Jurkat, Clone E6-1 (cell line): ENCODE results near the gene MRPL38.
A peak's percentile ranks its signal among the peaks of the same experiment; 100 is the strongest.

Experiments used
- DNase-seq: peaks from one replicate; pipeline ENCODE4 v3.0.0-alpha.2; 2011; ENCODE audit warnings: low read depth, low spot score
- H3K4me3 ChIP-seq: 2 replicates; pipeline ENCODE4 v1.5.1; 2011; ENCODE audit warnings: mild to moderate bottlenecking, low read length, control low read depth, moderate library complexity

MRPL38 gene

DNA sequence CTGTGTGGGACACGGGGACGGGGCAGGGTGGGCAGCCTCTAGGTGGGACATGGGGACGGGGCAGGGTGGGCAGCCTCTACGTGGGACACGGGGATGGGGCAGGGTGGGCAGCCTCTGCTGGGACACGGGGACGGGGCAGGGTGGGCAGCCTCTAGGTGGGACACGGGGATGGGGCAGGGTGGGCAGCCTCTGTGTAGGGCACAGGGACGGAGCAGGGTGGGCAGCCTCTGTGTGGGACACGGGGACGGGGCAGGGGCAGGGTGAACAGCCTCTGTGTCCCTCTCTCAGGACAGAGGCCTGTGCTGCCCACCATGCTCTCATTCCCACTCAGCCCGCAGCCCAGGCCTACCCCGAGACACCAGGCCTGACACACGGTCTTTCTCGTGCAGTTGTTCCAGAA is 16.9 kb upstream of the MRPL38 start:
- DNase-seq = no peak

GRCh38 chr17:75920045-75920560 is 15.4 kb upstream of the MRPL38 start:
- no peak overlapping the region for H3K4me3 ChIP-seq
- no peak for DNase-seq

More for the DNA sequence above, 16.9 kb upstream of the MRPL38 start:
- no peak overlapping the region for H3K4me3 ChIP-seq

GRCh38 chr17:75919611-75920010 is 14.9 kb upstream of the MRPL38 start:
- H3K4me3 ChIP-seq = no peak overlapping the region
- DNase-seq = no peak

- DNase-seq = no peak
- no peak overlapping the region for H3K4me3 ChIP-seq
Observed at GRCh38 chr17:75917917-75918445, 13.3 kb upstream of the MRPL38 start.

DNA sequence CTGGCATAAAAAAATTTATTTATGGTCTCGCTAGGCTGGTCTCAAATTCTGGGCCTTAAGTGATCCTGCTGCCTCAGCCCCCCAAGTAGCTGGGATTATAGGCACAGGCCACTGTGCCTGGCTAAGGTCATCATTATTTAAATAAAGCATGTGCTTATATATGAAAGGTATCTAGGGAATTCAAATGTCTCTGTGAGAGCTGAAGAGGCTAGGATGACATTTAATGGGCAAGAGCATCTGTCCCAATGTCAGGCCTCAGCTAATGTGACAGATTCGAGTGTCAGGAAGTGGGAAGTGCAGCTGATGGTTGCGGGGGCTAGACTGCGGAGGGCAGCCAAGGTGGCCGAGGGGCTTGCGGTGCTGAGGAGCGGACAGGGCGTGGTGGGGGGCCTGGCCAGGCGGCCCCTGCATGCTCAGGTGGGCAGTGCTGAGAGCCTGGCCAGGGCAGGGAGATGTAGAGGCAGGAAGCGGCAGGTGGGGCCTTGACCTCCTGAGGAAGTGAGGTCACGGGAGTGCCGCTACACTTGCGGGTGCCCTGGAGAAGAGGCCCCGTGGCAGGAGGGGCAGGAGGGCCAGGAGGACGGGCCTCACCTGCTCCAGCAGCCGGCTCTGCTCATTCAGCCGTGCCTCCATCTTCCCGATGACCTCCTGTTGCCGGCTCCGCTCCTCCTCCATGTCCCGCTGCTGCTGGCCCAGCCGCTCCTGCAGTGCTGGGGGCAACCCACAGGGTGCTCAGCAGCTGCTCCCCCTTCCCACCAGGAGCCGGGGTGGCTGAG is 12.6 kb upstream of the MRPL38 start:
- DNase-seq = no peak
- no peak overlapping the region for H3K4me3 ChIP-seq

DNA sequence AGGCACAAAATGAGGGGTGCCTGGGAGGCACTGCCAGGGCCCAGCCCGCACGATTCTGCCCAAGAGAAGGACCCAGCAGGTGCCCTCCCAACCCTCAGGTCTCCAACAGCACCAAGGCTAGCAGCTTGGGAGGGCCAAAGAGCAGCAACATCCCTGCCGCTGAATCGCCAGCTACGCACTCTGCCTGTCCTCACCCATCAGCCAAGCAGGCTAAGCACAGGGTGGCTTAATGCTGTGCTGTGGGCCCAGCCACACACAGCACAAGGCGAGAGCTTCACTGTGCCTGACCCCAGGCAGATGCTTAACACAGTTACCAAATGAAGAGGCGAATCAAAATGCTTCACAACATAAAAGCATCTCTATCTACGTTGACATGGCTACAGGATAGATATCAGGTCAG is 10.6 kb upstream of the MRPL38 start:
- no peak overlapping the region for H3K4me3 ChIP-seq
- no peak for DNase-seq

DNA sequence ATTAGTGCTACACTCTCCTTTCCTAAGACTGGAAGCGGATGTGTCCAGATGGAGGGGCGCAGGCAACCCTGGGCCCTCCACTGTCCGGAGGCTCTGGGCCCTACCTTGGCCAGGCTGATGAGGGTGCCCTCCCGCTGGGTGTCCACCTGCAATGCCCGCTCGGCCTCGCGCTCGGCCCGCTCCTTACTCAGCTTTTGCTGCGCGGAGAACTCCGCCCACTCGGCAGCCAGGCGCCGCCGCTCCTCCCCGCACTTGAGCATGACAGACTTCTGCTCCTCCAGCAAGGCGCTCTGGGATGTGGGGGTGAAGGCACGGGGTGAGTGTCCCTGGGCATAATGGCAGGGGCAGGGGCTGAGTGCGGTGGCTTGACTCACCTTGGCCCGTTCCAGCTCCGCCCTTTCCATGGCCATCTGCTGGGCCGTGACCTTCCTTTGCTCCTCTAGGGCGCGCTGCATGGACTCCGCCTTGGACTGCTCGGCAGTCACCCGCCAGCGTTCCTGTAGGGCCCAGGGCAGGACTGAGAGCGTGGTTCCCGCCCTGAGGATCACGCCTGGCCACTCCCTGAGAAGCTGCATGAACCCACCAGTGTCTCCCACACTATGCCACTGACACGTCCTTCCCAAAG is 10.1 kb upstream of the MRPL38 start:
- no peak overlapping the region for H3K4me3 ChIP-seq
- no peak for DNase-seq

DNA sequence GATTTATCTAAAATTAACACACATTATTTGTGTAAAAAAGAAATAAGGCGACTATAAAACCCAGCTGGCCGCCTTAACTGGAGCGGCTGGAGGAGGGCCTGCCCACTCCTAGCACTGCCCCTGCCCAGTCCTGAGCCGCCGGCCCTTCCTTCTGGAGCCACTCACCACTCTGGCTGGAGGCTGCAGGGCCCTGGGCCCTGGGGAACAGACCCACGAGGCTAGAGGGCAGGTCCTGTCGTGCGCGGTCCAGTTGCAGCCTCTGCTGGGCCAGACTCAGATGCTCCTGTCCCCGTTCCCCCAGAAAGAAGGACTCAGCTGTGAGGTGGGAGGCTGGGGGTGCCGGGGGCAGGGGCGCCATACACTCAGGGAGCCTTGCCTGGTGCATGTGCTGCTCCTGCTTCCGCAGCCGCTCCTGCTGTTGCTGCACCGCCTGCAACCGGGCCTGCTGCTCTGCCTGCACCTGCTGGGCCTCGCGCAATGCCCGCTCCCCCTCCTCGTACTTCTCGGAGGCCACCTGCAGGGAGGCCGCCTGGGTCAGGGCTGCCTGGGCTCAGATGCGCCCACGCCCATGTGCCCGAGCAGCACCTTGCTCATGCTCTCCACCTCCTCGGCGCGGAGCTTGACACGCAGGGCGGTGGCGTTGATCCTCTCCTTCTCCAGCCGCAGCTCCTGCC is 9.0 kb upstream of the MRPL38 start:
- DNase-seq = no peak
- H3K4me3 ChIP-seq = no peak overlapping the region

DNA sequence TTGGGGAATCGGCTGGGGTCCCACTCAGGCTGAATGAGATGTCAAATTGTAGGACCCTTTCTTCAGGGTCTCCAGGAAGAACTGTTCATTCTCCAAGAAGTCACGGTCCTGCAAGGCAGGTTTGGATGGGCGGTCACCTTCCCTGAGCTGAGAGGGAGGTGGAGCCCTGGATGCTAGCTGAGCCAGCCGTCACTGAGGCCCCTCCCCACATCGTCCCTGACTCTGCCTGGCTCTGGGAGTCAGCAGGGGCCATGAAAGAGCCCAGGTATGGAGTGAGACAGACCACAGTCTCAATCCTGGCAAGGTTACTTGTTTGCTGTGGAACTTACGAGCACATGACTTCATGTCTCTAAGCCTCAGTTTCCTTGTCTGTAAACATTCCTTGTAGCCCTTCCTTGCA is 6.0 kb upstream of the MRPL38 start:
- H3K4me3 ChIP-seq = no peak overlapping the region
- no peak for DNase-seq

DNA sequence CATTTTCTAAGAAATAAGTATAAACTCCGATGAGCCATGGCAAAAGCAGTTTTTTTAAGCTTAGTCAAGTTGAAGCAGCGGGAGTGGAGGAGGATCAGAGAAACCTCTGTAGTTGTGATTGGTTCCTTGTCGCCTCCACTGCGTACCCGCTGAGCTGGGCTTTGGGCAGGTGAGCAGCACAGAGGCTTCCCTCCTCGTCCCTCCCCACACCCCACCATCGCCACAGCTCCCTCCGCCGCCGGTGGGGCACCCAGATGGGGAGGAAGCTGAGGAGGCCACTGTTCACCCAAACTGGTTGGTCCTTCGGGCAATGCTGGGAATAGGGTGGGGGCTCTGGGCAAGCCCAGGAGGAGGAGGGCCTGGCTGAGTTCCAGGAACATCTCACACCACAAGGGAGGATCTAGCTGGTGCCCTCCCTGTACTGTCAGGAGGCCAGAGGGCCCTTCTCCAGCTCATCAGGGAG is 5.2 kb upstream of the MRPL38 start:
- no peak overlapping the region for H3K4me3 ChIP-seq
- peak; percentile 51 for DNase-seq

- peak; percentile 53 for DNase-seq
- no peak overlapping the region for H3K4me3 ChIP-seq
Observed at GRCh38 chr17:75909051-75909811, 4.5 kb upstream of the MRPL38 start.

DNA sequence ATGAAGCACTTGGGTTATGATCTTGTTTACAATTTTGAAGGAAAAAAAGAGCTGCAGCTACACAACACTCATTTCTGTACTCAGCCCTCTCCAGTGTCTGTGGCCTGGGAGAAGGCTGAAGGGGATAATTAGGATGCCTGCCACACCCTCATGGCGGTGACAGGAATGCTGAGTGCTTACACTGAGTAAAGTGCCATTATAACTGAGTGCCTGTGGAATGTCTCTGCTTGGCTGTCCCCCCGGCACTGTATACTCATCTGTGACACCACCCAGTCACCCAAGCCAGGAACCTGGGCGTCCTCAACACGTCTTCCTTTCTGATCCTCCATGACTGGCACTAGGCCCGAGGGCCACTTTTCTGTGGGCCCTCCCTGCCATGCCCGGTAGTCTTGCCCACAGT is 3.5 kb upstream of the MRPL38 start:
- no peak for DNase-seq
- H3K4me3 ChIP-seq = no peak overlapping the region

DNA sequence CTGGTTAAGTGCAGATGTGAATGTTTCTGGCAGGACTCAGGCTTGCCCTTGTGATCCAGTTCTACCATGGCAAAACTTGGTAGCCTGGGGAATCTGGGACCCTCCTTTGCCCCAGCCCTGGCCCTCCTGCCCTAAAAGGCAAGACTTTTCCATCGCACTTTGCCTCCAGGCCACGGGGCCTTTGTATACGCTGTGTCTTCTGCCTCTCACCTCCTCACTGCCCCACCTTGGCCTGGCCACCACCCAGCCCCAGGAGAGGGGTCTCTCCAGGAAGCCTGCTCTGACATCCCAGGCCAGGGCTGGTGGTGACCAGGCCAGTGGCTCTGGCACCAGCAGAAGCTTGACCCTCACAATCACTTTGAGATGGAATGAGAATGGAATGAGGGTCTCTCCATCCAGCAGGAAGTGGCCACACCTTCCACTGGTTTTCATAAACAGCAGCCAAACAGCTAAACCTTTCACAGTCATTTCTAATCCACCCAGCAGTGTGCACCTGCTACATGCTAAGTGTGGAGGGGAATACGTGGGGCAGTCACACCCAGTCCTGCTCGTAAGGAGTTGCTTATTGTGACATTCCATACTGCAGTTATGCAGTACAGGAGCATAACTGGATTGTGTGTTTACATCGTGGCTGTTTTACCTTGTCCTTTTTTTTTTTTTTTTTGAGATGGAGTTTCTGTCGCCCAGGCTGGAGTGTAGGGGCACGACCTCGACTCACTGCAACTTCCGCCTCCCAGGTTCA is 1.6 kb upstream of the MRPL38 start:
- DNase-seq = no peak
- H3K4me3 ChIP-seq = no peak overlapping the region

DNA sequence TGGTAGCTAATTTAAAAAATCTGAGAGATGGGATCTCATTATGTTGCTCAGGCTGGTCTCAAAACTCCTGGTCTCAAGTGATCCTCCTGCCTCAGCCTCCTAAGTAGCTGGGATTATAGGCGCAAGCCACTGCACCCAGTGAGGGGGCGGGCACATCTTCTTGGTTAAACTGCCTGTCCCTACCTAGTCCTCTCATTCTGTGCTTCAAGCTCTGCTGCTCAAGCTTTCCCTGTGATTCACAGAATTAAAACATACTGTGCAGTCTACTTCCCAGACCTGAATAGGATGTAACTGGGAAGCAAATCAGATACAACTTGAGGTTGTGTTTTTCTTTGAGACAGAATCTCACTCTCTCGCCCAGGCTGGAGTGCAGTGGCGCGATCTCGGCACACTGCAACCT is 2.3 kb downstream of the MRPL38 start:
- no peak overlapping the region for H3K4me3 ChIP-seq
- no peak for DNase-seq

DNA sequence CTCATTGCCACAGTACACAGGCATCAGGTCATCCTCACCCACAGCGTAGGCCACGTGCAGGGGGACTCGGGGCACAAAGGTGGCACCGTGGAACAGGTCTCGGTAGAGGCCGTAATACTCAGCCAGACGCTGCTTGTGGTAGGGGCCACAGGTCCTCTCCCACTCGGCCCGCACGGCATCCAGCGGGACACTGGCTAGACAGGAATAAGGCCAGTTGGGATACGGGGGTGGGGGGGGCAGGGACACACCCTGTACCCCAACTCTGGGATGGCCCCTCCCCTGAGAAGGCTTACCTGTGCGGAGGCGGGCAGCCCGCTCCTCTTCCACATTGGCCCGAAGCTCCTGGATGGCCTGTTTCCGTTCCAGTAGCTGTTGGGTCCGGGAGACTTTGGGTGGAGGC is 3.0 kb downstream of the MRPL38 start:
- no peak for DNase-seq
- H3K4me3 ChIP-seq = no peak overlapping the region

GRCh38 chr17:75900691-75901533 is 3.8 kb downstream of the MRPL38 start:
- no peak overlapping the region for H3K4me3 ChIP-seq
- DNase-seq = no peak

- DNase-seq = no peak
- no peak overlapping the region for H3K4me3 ChIP-seq
Observed at GRCh38 chr17:75899767-75900468, 4.8 kb downstream of the MRPL38 start.
